ENCODE measurements around the gene SLC18B1. TPM values are rescaled to one million over a fixed set of nuclear protein-coding genes. Genes with fewer than 3 reads are reported as not detected.

Gene SLC18B1
- total RNA-seq, 1 donor from 2014 or later, result 17.5 TPM

DNA sequence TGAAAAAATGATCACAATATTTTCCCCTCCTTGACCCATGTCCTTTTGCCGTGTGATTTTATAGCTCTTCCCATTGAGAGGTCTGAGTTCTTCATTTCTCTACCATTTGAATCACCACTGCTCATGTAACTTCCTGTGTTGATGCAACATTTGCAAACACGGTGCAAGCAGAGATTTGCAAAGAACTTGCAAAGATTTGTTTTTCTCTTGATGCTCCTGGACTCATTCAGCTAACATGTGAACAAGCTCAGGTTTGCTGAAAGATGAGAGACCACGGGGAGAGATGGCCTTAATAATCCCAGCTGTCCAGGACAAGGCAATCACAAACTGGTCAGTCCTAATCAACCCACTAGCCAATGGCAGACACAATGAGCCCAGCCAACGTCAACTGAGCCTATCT, 49.3 kb downstream of the SLC18B1 start:
- DNase-seq (ENCODE audit: low spot score in 2 of 2) (no peak), FAIRE-seq (no peak)

DNA sequence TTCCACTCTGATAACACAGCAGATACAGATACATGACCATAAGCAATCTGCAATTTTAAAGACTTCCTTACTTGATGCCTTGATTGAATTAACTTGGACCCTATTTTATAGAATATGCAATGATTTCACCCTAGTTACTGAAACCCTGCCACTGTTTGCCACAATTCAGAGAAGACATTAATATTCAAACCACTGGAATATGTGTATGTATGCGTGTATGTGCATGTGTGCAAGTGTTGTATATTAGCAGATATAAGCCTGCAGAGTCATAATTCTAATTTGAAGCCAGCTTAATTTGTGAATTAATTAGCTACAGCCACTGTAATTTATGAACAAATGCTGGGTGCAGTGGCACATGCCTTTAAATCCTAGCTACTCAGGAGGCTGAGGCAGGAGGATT, 50.0 kb downstream of the SLC18B1 start:
- FAIRE-seq, result no peak
- DNase-seq (ENCODE audit: low spot score in 2 of 2), result no peak

DNA sequence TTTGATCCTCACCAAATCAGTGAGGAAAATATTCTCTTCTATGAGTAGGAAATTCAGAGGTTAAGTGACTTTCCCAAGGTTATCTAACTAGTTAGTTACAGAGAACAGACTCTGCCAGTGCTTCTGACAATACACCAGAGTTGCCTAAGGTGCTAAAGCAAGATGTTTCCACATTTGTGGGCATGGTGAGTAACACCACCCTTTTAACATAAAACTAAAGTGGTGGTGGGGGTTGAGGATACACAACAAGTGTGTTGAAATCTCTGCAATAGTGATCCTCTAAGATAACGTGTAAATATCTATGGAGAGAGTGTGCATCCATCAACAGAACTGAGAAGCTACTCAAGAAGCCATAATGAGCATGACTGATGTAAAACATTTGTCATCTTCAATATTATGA, 52.4 kb downstream of the SLC18B1 start:
- FAIRE-seq (no peak), DNase-seq (ENCODE audit: low spot score in 2 of 2) (no peak)

DNA sequence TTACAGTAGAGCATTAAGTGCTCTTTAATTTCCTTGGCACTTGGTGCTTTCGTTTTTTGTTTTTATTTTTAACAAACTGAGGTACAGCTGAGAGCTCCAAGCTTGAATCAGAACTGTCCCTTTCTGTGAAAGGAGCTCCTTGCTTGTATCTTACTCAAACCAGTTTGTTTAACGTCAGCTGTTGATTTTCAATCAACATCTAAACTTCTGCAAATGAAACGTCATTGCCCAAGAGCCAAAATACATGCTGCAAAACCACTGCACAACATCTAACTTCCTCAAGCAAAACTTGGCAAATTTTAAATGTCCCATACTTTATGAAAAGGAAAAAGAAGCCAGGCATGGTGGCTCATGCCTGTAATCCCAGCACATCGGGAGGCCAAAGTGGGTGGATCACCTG, 55.9 kb downstream of the SLC18B1 start:
- no peak for DNase-seq (ENCODE audit: low spot score in 2 of 2)
- no peak for FAIRE-seq

DNA sequence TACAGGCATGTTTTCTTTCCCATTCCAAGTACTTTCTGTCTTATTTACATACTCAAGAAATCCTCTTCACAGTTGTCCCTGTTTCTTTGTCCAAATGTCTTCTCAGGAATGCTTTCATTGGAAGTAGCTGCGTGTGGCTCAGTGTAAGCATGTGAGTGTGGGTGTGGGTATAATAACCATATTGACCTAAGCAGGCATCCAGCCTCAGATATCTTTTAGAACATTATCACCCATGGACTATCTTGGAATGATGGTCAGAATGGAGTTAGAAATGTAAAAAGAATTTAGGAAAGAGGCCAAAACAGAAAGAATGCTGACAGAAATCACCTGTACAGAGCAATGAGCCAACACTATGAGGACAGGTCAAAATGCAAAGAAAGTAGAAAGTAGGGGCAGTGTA, 57.2 kb downstream of the SLC18B1 start:
- FAIRE-seq (no peak), DNase-seq (ENCODE audit: low spot score in 2 of 2) (no peak)

DNA sequence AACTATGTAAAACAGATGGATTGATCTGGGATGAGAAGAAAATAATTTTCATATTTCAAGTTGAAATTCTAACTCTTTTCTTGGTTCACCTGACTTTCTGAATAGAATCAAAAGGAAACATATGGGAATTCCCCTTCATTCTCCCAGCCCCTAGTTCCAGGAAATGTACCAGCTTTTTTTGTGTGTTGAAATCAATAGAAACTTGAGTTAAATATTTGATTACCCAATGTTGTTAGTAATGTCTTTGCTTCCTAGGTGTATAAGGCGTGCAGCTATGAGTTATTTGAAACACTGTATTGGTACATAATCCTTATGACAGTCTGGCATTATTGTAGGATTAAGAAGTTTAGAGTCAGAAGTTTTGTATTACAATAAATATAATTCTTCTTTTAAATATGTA, 62.2 kb downstream of the SLC18B1 start:
- FAIRE-seq (no peak), DNase-seq (ENCODE audit: low spot score in 2 of 2) (no peak)

DNA sequence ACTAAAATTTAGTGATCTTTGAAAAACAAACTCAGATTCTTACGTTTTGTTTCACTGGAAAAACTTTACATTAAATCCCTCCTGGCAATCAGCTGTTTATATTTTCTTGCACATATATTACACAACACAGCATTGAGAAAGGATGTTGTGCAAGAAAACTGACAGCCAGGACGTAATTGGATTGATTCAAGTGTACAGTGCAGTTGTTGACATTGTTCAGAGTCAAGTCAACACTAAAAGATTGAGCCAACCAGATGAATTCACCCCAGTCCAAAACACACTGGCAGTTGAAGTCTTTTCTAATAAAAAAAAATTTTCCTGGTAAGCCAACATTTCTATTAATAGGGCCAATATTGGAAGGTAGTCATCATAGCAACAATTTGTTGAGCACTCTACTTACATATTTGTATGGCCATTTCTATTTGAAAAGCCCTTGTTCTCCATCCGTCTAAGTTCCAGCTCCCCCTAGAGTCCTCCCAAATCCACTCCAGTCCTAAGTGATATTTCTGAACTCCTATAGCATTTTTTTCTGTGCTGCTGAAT, 63.7 kb downstream of the SLC18B1 start:
- FAIRE-seq, result no peak
- DNase-seq (ENCODE audit: low spot score in 2 of 2), result no peak

DNA sequence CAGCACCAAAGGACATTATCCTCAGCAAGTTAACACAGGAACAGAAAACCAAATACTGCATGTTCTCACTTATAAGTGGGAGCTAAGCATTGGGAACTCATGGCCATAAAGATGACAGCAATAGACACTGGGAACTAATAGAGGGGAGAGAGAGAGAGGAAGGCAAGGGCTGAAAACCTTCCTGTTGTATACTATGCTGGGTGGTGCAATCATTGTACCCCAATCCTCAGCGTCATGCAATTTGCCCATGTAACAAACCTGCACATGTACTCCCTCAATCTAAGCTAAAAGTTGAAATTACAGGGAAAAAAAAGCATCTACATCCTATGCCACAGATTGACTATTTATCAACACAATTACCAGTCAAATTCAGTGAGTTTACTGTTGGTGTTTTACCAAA, 64.6 kb downstream of the SLC18B1 start:
- no peak for DNase-seq (ENCODE audit: low spot score in 2 of 2)
- no peak for FAIRE-seq

DNA sequence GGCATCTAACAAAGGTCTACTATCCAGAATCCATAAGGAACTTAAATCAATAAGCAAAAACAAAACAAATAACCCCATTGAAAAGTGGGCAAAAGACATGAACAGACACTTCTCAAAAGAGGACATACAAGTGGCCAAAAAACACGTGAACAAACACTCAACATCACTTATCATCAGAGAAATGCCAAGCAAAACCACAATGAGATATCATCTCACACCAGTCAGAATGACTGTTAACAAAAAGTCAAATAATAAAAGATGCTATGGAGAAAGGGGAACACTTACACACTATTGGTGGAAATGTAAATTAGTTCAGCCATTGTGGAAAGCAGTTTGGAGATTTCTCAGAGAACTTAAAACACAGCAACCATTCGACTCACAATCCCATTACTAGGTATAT, 65.2 kb downstream of the SLC18B1 start:
- no peak for DNase-seq (ENCODE audit: low spot score in 2 of 2)

DNA sequence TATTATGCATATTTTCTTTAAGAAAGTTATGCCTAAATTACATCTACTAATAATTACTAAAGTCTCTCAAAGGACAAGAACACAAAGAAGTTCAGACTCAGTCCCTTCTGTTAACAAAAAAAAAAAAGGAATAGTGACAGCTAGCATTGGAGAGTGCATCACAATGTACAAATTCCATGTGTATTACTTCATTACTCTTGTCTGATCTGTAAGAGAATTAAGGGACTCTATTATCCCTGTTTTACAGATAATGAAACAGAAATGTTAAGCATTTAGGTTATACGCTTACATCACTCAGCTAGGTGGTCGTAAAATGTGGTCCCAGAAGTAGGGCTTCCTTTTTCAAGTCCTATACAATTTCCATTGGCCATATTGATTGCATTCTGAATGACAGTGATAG, 67.4 kb downstream of the SLC18B1 start:
- no peak for FAIRE-seq
- no peak for DNase-seq (ENCODE audit: low spot score in 2 of 2)

More for the DNA sequence above, 65.2 kb downstream of the SLC18B1 start:
- no peak for FAIRE-seq

DNA sequence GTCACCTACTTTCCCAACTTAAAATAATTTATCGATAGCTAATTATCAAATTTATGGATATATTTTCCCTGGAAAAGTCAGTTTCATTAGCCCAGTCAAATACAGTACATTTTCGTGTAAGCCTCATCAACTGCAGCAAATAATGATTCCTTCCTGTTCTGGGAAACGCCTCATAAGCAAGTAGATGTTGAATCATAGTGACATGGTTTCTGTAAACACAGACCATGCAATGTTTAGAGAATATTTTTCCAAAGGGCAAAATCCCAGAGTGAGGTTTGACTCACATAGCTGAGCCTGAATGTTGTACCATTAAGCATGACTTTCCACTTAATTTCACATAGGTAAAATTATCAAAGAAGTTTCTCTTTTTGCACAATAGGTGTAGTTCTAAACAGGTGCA, 67.9 kb downstream of the SLC18B1 start:
- DNase-seq (ENCODE audit: low spot score in 2 of 2), result no peak
- FAIRE-seq, result no peak

DNA sequence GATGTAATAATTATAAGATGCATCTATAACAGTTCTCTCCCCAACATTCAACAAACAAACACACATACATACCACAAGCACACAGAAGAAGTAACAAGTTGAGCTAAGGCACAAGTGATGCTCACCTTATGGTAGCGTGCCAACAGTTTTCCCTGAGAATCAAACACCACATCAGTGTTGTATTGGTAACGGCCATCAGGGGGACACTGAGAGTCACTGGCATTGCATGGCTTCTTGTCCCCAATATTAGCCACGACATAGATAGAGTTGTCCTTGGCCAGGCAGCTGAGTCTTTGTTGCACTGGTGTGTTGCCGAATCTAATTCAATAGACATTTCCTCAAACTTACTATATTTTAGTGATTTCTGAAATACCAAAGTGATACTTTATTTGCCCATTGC, 69.8 kb downstream of the SLC18B1 start:
- FAIRE-seq, result no peak
- no peak for DNase-seq (ENCODE audit: low spot score in 2 of 2)

DNA sequence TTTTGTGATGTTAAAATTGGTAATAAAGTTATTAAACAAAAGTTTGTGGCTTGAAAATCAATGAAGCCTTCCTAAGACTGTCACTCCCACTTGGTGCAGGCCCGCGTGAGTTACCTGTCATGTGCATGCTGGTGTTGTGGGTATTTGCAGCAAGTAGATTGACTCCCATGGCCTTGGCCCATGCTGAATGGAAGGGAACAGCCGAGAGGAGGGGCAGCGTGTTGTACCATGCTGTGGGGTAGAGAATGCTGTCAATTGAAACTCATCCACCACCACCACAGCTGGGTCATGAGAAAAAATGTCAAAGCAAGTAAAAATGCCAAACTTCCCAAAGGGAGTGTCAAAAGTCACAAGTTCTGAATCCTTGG, 71.8 kb downstream of the SLC18B1 start:
- FAIRE-seq (no peak), DNase-seq (ENCODE audit: low spot score in 2 of 2) (no peak)

DNA sequence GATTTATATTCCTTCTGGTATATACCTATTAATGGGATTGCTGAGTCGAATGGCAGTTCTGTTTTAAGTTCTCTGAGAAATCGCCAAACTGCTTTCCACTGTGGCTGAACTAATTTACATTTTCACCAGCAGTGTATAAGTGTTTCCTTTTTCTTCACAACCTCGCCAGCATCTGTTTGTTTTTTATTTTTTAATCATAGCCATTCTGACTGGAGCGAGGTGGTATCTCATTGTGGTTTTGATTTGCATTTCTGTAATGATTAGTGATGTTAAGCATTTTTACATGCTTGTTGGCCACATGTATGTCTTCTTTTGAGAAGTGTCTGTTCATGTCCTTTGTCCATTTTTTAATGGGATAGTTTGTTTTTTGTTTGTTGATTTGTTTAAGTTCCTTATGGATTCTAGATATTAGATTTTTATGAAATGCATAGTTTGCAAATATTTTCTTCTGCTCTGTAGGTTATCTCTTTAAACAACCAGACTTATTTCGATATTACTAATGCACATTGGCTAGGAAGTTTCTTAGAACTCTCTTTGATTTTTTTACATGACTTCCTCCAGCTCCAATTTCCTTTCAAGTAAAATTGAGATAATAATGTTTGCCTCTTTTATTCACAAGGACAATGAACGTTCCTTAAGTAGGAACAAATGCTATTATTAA, 72.4 kb downstream of the SLC18B1 start:
- FAIRE-seq, result no peak

DNA sequence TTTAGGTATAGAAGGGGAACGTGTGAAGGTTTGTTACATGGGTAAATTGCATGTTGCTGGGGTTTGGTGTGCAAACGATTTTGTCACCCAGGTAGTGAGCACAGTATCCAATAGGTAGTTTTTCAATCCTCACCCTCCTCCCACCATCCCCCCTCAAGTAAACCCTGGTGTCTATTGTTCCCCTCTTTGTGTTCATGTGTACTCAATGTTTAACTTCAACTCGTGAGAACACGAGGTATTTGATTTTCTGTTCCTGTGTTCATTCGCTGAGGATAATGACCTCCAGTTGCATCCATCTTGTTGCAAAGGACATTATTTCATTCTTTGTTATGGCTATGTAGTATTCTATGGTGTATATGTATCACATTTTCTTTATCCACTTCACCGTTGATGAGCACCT, 73.0 kb downstream of the SLC18B1 start:
- no peak for DNase-seq (ENCODE audit: low spot score in 2 of 2)
- no peak for FAIRE-seq

More for the DNA sequence above, 72.4 kb downstream of the SLC18B1 start:
- no peak for DNase-seq (ENCODE audit: low spot score in 2 of 2)

DNA sequence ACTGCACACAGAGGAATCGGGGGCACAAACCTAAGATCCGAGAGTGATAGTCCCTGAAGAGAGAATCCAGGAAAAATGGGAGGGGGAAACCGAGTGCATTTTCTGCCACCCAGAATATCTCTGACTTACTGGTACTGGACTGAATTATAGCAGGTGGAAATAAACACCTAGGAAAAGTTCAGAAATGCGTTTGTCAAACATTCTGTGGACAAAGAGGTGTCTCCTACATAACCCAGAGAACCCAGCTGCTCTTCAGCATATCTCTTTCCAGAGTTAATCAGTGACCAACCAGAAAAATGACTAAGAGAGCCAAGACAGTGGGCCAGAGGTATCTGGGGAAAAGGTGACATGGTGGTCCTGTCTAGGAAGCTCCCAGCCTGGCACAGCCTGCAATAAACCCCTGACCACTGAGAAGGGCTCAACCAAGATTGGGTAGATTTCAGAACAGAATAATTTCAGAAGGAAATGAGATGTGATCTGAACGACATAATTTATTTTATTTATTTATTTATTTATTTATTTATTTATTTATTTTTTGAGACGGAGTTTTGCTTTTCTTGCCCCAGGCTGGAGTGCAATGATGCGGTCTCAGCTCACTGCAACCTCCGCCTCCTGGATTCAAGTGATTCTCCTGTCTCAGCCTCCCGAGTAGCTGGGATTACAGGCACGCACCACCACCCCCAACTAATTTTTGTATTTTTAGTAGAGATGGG, 78.5 kb downstream of the SLC18B1 start:
- FAIRE-seq, result no peak
- no peak for DNase-seq (ENCODE audit: low spot score in 2 of 2)

Small RNAs within 50 kb of the gene (small RNA-seq; reads per million reads assigned to genes)
- gene SNORA33 (4.0 reads per million, percentile 91 among the genes with 10 or more reads in this experiment), gene SNORD100 (1,052 reads per million, percentile 99 among the genes with 10 or more reads in this experiment), gene SNORD101 (2,262 reads per million, percentile 100 among the genes with 10 or more reads in this experiment)

Other genes with a start within 250 kb of the SLC18B1 start
- not detected for gene TAAR8, start 246.0 kb downstream of the SLC18B1 start, total RNA-seq
- not detected for gene TAAR6, start 228.3 kb downstream of the SLC18B1 start, total RNA-seq
- not detected for gene TAAR5, start 208.9 kb downstream of the SLC18B1 start, total RNA-seq
- gene TAAR2, start 174.4 kb downstream of the SLC18B1 start, total RNA-seq, result not detected
- not detected for gene TAAR1, start 139.5 kb downstream of the SLC18B1 start, total RNA-seq
- under 0.01 TPM for gene VNN1, start 84.6 kb downstream of the SLC18B1 start, total RNA-seq
- gene VNN2, start 40.7 kb downstream of the SLC18B1 start, total RNA-seq, result 2.4 TPM
- 686 TPM for gene RPS12, start 15.9 kb upstream of the SLC18B1 start, total RNA-seq